HG02885 (cell line): ENCODE results near the gene AVL9.
"Not testable (repeated sequence)": the region's sequence is repeated elsewhere in the genome, so short reads cannot be mapped to it uniquely, and the experiment has no call there.

ENCODE experiments used
- ATAC-seq: cut with Tn5 transposase; IDR thresholded peaks from one replicate; pipeline ENCODE4 v1.9.1; 2021; ENCODE audit warnings: mild to moderate bottlenecking; ENCODE audit not compliant: unreplicated experiment, poor library complexity

The AVL9 gene

GRCh38 chr7:32495298-32496051 is at the start of gene AVL9:
Gene AVL9 (plus strand): TSS chr7:32495489. CDS start chr7:32495710, 221 bp downstream.
- peak; percentile 94 for ATAC-seq

- no peak for ATAC-seq
These were observed 48.1 kb upstream of the AVL9 start for GRCh38 chr7:32447218-32447617.

GRCh38 chr7:32453341-32454011 is 41.8 kb upstream of the AVL9 start:
- no peak for ATAC-seq

- no peak for ATAC-seq
These were observed 37.3 kb upstream of the AVL9 start for GRCh38 chr7:32458025-32458424.

GRCh38 chr7:32459788-32460187 is 35.5 kb upstream of the AVL9 start:
- ATAC-seq = no peak

GRCh38 chr7:32461484-32461883 is 33.8 kb upstream of the AVL9 start:
- no peak for ATAC-seq

GRCh38 chr7:32462451-32462850 is 32.8 kb upstream of the AVL9 start:
- ATAC-seq = no peak

- ATAC-seq = no peak
These were observed 32.3 kb upstream of the AVL9 start for GRCh38 chr7:32462977-32463376.

- ATAC-seq = not testable (repeated sequence)
These were observed 30.5 kb upstream of the AVL9 start for GRCh38 chr7:32464641-32465416.

- ATAC-seq = not testable (repeated sequence)
These were observed 25.3 kb upstream of the AVL9 start for GRCh38 chr7:32470004-32470403.

- ATAC-seq = no peak
These were observed 24.4 kb upstream of the AVL9 start for GRCh38 chr7:32470871-32471270.

- ATAC-seq = no peak
These were observed 23.3 kb upstream of the AVL9 start for GRCh38 chr7:32472015-32472414.

- no peak for ATAC-seq
These were observed 21.3 kb upstream of the AVL9 start for GRCh38 chr7:32474008-32474407.

- no peak for ATAC-seq
These were observed 18.3 kb upstream of the AVL9 start for GRCh38 chr7:32476816-32477648.

- ATAC-seq = no peak
These were observed 17.7 kb upstream of the AVL9 start for GRCh38 chr7:32477649-32477980.

- no peak for ATAC-seq
These were observed 15.6 kb upstream of the AVL9 start for GRCh38 chr7:32479574-32480200.

- no peak for ATAC-seq
These were observed 14.1 kb upstream of the AVL9 start for GRCh38 chr7:32481176-32481575.

GRCh38 chr7:32481921-32482320 is 13.4 kb upstream of the AVL9 start:
- no peak for ATAC-seq

GRCh38 chr7:32489788-32490126 is 5.5 kb upstream of the AVL9 start:
- ATAC-seq = peak; percentile 25
